ENCODE measurements around the gene RDM1. TPM values are rescaled to one million over a fixed set of nuclear protein-coding genes. Genes with fewer than 3 reads are reported as not detected.

RDM1 gene
- total and polyA plus RNA-seq, 2 of the 4 experiments (the other 2 are of a cell fraction), result 0.18 TPM; not detected in 1

- Histone ChIP-seq H3K36me3 (ENCODE audit: control insufficient read depth, insufficient read depth, low read length) (no peaks in the 10 kb centered on the region), H3K9me3 (ENCODE audit: control insufficient read depth, insufficient read depth, low read length) (no peaks in the 10 kb centered on the region), H2BK20ac (ENCODE audit: low read depth, low read length) (no peak overlapping the region), H2BK120ac (ENCODE audit: low read depth, low read length) (no peak overlapping the region), H3K4ac (ENCODE audit: low read depth, low read length) (no peak overlapping the region), H3K4me1 (ENCODE audit: control insufficient read depth, insufficient read depth, low read length) (peaks cover 4% of the 10 kb centered on the region), H3K27ac (ENCODE audit: insufficient read depth, low read length) (no peak overlapping the region), H3K14ac (replicated peaks; ENCODE audit: low read depth, low read length) (no peak overlapping the region), H4K91ac (ENCODE audit: insufficient read depth, low read depth, low read length) (no peak overlapping the region), H2BK15ac (ENCODE audit: low read depth, low read length) (no peak overlapping the region), H3K9me1 (ENCODE audit: insufficient read depth, low read length) (no peaks in the 10 kb centered on the region; the same call in 1 of the 2 replicates), H2AK9ac (replicated peaks; ENCODE audit: low read depth, low read length, poor library complexity) (no peak overlapping the region), H4K8ac (ENCODE audit: low read depth in 2 of 2, low read length in 2 of 2) (no peak overlapping the region), H3K79me1 (ENCODE audit: low read depth in 1 of 2, low read length in 2 of 2) (no peaks in the 10 kb centered on the region), H3K18ac (ENCODE audit: low read depth, low read length) (no peak overlapping the region), H3K23ac (ENCODE audit: low read depth, low read length) (no peak overlapping the region), H2BK5ac (ENCODE audit: low read depth, low read length, poor library complexity, severe bottlenecking) (no peak overlapping the region), H3K56ac (ENCODE audit: extremely low read depth, insufficient read depth, low read length) (no peak overlapping the region), H2AFZ (replicated peaks; ENCODE audit: low read length, poor library complexity) (no peak overlapping the region), H3K4me3 (ENCODE audit: insufficient read depth, low read depth, low read length) (no peak overlapping the region), H4K5ac (ENCODE audit: low read depth, low read length) (no peak overlapping the region), H3K27me3 (ENCODE audit: control insufficient read depth, insufficient read depth, low read length) (peaks cover 5% of the 10 kb centered on the region), H4K20me1 (ENCODE audit: insufficient read depth, low read length) (no peaks in the 10 kb centered on the region), H3K4me2 (ENCODE audit: low read depth, low read length) (no peak overlapping the region), H3K9ac (ENCODE audit: low read depth, low read length) (no peak overlapping the region), H2AK5ac (ENCODE audit: low read depth, low read length) (no peak overlapping the region)
- in situ Hi-C loops (cut with MboI; ENCODE audit: low sequenced_read_pairs) (no loop called here), intact Hi-C loops (cut with micrococcal nuclease) (loop anchor here (1.0 to 2.0 kb wide), 4 partner anchors 41 to 514 kb away; no protein-coding TSS in a partner anchor), dilution Hi-C loops (cut with HindIII; ENCODE audit: low sequenced_read_pairs, unreplicated experiment) (no loop called here)
- 60% methylated on average over 1 of the region's 10 CpGs; no CpG with 5 or more reads in 1 of the 2 experiments for WGBS, 2 experiments (ENCODE audit: extremely low coverage in 2 of 2, insufficient read length in 1 of 2)
- ChIA-PET CTCF (interaction anchor here (1.4 kb wide), 1 partner anchor 104 kb away, joined by 6 read pairs; no protein-coding TSS in a partner anchor), POLR2A (ENCODE audit: unreplicated experiment) (no interaction called here)
- DNase-seq (no peak), ATAC-seq (ENCODE audit: low read depth) (no peak)
- TF ChIP-seq MAFK (IDR thresholded peaks at IDR 0.05; ENCODE audit: low read depth, low read length), result no peak
- TF ChIP-seq SMC3 (IDR thresholded peaks at IDR 0.05; ENCODE audit: low read depth, low read length), result no peak
- no peak for TF ChIP-seq BHLHE40 (IDR thresholded peaks at IDR 0.05; ENCODE audit: low read depth, low read length)
- no TSS peak for BruUV-seq (replicated peaks)
Observed at GRCh38 chr17:35968520-35969054, 38.0 kb upstream of the RDM1 start.
